Measurements from ENCODE around the gene SPSB4.

The SPSB4 gene

GRCh38 chr3:141148169-141148568, 97.0 kb downstream of the SPSB4 start:
- Histone ChIP-seq H4K20me1 (ENCODE audit: insufficient read depth) (no peaks in the 10 kb centered on the region), H3K4me3 (IDR thresholded peaks at IDR 0.05; ENCODE audit: insufficient read depth, low read depth, low read length) (no peak overlapping the region), H3K27me3 (ENCODE audit: insufficient read depth, low read depth) (no peaks in the 10 kb centered on the region), H3K36me3 (ENCODE audit: insufficient read depth) (no peaks in the 10 kb centered on the region), H3K9ac (no peak overlapping the region), H3K27ac (no peak overlapping the region), H3K4me2 (no peak overlapping the region), H3K79me2 (ENCODE audit: insufficient read depth, low read depth) (no peaks in the 10 kb centered on the region), H2AFZ (ENCODE audit: low read depth) (no peak overlapping the region), H3K4me1 (ENCODE audit: low read depth, poor library complexity, severe bottlenecking) (no peaks in the 10 kb centered on the region)
- TF ChIP-seq, protein P1, sequence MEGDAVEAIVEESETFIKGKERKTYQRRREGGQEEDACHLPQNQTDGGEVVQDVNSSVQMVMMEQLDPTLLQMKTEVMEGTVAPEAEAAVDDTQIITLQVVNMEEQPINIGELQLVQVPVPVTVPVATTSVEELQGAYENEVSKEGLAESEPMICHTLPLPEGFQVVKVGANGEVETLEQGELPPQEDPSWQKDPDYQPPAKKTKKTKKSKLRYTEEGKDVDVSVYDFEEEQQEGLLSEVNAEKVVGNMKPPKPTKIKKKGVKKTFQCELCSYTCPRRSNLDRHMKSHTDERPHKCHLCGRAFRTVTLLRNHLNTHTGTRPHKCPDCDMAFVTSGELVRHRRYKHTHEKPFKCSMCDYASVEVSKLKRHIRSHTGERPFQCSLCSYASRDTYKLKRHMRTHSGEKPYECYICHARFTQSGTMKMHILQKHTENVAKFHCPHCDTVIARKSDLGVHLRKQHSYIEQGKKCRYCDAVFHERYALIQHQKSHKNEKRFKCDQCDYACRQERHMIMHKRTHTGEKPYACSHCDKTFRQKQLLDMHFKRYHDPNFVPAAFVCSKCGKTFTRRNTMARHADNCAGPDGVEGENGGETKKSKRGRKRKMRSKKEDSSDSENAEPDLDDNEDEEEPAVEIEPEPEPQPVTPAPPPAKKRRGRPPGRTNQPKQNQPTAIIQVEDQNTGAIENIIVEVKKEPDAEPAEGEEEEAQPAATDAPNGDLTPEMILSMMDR (conservative IDR thresholded peaks at IDR 0.05; ENCODE audit: low read depth, low read length) = no peak

GRCh38 chr3:141148770-141149169, 97.6 kb downstream of the SPSB4 start:
- no peaks in the 10 kb centered on the region for H4K20me1 ChIP-seq (ENCODE audit: insufficient read depth)
- no peaks in the 10 kb centered on the region for H3K4me1 ChIP-seq (ENCODE audit: low read depth, poor library complexity, severe bottlenecking)
- H3K79me2 ChIP-seq (ENCODE audit: insufficient read depth, low read depth) = no peaks in the 10 kb centered on the region
- H3K27me3 ChIP-seq (ENCODE audit: insufficient read depth, low read depth) = no peaks in the 10 kb centered on the region
- no peak overlapping the region for H2AFZ ChIP-seq (ENCODE audit: low read depth)
- H3K4me3 ChIP-seq (IDR thresholded peaks at IDR 0.05; ENCODE audit: insufficient read depth, low read depth, low read length) = no peak overlapping the region
- TF ChIP-seq, protein P1 (conservative IDR thresholded peaks at IDR 0.05; ENCODE audit: low read depth, low read length) = no peak
- H3K9ac ChIP-seq = no peak overlapping the region
- no peaks in the 10 kb centered on the region for H3K36me3 ChIP-seq (ENCODE audit: insufficient read depth)
- no peak overlapping the region for H3K27ac ChIP-seq
- H3K4me2 ChIP-seq = no peak overlapping the region

DNA sequence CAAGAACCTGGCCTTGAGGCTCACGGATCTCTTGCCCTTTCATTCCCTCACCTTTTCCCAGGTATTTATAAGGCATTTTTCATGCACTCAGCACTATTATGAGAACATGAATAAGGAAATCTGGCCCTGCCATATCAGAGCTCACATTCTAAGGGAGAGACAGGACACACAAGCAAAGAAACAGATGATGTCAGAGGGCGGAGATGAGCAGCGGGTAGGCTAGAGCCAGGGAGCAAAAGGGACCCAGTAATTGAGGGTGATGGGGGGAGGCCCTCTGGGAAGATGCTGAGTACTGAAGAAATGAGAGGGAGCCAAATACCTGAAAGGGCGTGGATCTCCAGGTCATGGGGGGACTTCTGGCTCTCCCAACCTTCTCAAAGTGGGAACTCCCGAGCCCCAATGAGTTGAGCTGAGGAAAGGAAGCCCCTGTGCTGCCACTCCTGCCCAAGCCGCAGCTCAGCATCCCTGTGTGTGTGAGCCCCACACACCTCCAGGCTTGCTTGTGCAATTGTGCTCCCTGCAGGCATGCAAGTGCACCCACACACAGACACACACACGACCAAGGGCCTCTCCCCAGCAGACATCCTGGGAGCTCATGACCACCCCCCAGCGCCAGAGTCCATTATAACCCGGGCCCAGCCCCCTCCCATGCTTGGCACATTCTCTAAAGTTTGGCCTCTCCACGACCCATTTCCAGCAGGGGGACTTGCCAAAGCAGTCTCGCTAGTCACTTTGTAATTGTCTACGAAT, 99.1 kb downstream of the SPSB4 start:
- no peak overlapping the region for H3K4me2 ChIP-seq
- H3K27me3 ChIP-seq (ENCODE audit: insufficient read depth, low read depth) = no peaks in the 10 kb centered on the region
- H3K4me3 ChIP-seq (IDR thresholded peaks at IDR 0.05; ENCODE audit: insufficient read depth, low read depth, low read length) = no peak overlapping the region
- no peaks in the 10 kb centered on the region for H3K36me3 ChIP-seq (ENCODE audit: insufficient read depth)
- H2AFZ ChIP-seq (ENCODE audit: low read depth) = no peak overlapping the region
- no peaks in the 10 kb centered on the region for H4K20me1 ChIP-seq (ENCODE audit: insufficient read depth)
- TF ChIP-seq, protein P1 (conservative IDR thresholded peaks at IDR 0.05; ENCODE audit: low read depth, low read length) = no peak
- H3K9ac ChIP-seq = no peak overlapping the region
- no peak overlapping the region for H3K27ac ChIP-seq
- no peaks in the 10 kb centered on the region for H3K4me1 ChIP-seq (ENCODE audit: low read depth, poor library complexity, severe bottlenecking)
- H3K79me2 ChIP-seq (ENCODE audit: insufficient read depth, low read depth) = no peaks in the 10 kb centered on the region

DNA sequence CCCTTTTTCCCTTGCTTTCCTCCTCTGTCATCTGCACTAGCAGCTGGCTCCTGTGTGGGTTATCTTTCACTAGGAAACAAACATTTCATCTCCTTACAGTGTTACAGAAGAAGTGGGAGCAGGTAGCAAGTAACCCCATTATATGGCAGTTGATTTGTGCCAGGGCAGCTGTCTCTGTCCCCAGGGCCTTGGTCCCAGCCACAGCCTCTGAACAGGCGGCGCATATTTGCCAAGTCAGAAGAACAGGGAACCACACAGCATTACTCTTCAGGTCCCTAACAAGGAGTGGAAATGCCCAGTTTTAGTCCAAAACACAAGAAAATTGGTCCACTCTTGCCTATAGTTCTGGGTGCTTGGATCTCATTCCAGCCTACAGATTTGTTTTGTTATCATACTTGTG, 99.8 kb downstream of the SPSB4 start:
- Histone ChIP-seq H4K20me1 (ENCODE audit: insufficient read depth) (no peaks in the 10 kb centered on the region), H3K4me3 (IDR thresholded peaks at IDR 0.05; ENCODE audit: insufficient read depth, low read depth, low read length) (no peak overlapping the region), H3K79me2 (ENCODE audit: insufficient read depth, low read depth) (no peaks in the 10 kb centered on the region), H2AFZ (ENCODE audit: low read depth) (no peak overlapping the region), H3K9ac (no peak overlapping the region), H3K4me1 (ENCODE audit: low read depth, poor library complexity, severe bottlenecking) (no peaks in the 10 kb centered on the region), H3K4me2 (no peak overlapping the region), H3K27me3 (ENCODE audit: insufficient read depth, low read depth) (no peaks in the 10 kb centered on the region), H3K27ac (no peak overlapping the region), H3K36me3 (ENCODE audit: insufficient read depth) (no peaks in the 10 kb centered on the region)
- TF ChIP-seq, protein P1 (conservative IDR thresholded peaks at IDR 0.05; ENCODE audit: low read depth, low read length) = no peak
